ENCODE measurements around the gene FAM168A.

GRCh38 chr11:73374151-73374550 lies 223.8 kb downstream of the FAM168A start:
- TF ChIP-seq, protein P1, sequence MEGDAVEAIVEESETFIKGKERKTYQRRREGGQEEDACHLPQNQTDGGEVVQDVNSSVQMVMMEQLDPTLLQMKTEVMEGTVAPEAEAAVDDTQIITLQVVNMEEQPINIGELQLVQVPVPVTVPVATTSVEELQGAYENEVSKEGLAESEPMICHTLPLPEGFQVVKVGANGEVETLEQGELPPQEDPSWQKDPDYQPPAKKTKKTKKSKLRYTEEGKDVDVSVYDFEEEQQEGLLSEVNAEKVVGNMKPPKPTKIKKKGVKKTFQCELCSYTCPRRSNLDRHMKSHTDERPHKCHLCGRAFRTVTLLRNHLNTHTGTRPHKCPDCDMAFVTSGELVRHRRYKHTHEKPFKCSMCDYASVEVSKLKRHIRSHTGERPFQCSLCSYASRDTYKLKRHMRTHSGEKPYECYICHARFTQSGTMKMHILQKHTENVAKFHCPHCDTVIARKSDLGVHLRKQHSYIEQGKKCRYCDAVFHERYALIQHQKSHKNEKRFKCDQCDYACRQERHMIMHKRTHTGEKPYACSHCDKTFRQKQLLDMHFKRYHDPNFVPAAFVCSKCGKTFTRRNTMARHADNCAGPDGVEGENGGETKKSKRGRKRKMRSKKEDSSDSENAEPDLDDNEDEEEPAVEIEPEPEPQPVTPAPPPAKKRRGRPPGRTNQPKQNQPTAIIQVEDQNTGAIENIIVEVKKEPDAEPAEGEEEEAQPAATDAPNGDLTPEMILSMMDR (conservative IDR thresholded peaks at IDR 0.05 in 1 of 2, IDR thresholded peaks at IDR 0.05 in 1 of 2; ENCODE audit: low read depth in 1 of 2, low read length in 2 of 2) = no peak
- no peak for TF ChIP-seq EZH2 (IDR thresholded peaks at IDR 0.05; ENCODE audit: low read length, missing control alignments)
